SK-MEL-5 (cell line): ENCODE results near the gene CLEC18B. TPM values are rescaled to one million over a fixed set of nuclear protein-coding genes. Genes with fewer than 3 reads are reported as not detected.
"Not testable (repeated sequence)": the region's sequence is repeated elsewhere in the genome, so short reads cannot be mapped to it uniquely, and the experiment has no call there.

Source experiments
- DNase-seq: peaks from one replicate; pipeline ENCODE4 v3.0.0-alpha.2; 2016; ENCODE audit warnings: low read depth, low spot score
- in situ Hi-C: cut with HindIII; loops from 2 replicates; pipeline ENCODE4 v1.10.0; 2016; ENCODE audit warnings: low sequenced_read_pairs, high pct_unique_total_duplicates, low pct_unique_long_range_greater_than_20kb
- polyA plus RNA-seq, 2 experiments: library from polyadenylated mRNA; depleted of rRNA; stranded (reverse); fragments of >200 nt; gene quantifications; 2 replicates each; pipeline ENCODE4 v1.2.3, GENCODE V29; 2015
- total RNA-seq: library from RNA; depleted of rRNA; stranded (reverse); fragments of >200 nt; shearing (Covaris generic); gene quantifications from 2 replicates; pipeline ENCODE4 v1.2.3, GENCODE V29; 2014; rRNA removed

Gene CLEC18B
- total RNA-seq: not detected in 2 replicates
- polyA plus RNA-seq (2015; cell fraction: cytosol; rRNA removed): not detected in 2 replicates
- polyA plus RNA-seq (2015; cell fraction: nucleus; rRNA removed): not detected in 2 replicates

- in situ Hi-C loops, DNase-seq: not testable (repeated sequence)
Observed at GRCh38 chr16:74420612-74421481, at the start of gene CLEC18B. Gene CLEC18B, minus strand, starts transcription at chr16:74421478. Its CDS starts 208 bp downstream, at chr16:74421270.

GRCh38 chr16:74469946-74470478 is 48.7 kb upstream of the CLEC18B start:
- no peak for DNase-seq
- in situ Hi-C loops: no loop called here

DNA sequence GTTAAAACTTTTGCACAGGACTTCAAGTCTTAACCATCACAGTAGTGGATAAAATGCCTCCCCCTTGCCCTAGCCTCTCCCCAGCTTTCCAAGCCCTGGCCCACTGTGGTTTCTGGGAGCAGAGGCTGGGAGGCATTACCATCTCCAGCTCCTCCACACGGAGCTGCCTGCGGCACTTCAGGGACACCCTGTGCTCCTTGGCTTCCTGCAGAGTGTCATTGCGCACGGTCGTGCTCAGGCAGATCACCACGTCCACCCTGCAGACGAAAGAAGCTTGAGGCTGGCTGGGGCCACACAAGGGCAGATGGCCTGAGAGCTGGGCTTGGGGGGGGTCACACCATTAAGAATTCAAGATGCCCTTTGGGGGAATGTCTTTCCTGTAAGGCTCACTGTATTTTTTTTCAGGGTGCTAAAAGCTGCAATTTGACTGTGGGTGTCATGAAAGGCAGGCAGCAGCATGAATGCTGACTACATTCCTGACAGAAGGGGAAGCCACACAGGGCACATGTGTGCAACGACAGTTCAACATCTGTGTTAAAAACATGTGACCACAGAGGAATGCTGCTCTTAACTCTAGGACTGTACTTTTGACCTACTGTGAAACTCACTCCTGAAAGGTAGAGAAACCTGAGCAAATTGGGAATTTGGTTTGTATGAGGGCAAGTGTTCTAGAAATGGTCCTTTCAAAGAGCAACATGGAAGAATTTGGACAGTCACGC is 47.7 kb upstream of the CLEC18B start:
- DNase-seq: no peak
- in situ Hi-C loops: no loop called here

DNA sequence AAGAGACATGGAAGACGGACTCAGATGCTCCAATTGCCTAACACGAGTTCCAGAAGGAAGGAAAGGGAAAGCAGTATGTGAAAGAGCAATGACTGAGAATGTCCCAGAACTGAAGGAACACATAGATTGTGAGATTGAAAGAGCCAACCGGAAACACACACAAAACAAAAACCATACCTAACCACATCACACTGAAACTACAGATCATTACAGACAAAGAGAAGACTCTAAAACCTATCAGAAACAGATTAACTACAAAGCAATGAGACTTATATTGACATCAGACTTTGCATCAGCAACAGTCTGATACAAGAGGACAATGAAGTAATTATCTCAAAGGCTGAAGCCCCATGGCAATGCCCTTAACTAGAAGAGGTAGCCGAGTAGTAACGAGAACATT is 45.6 kb upstream of the CLEC18B start:
- in situ Hi-C loops: no loop called here
- no peak for DNase-seq

DNA sequence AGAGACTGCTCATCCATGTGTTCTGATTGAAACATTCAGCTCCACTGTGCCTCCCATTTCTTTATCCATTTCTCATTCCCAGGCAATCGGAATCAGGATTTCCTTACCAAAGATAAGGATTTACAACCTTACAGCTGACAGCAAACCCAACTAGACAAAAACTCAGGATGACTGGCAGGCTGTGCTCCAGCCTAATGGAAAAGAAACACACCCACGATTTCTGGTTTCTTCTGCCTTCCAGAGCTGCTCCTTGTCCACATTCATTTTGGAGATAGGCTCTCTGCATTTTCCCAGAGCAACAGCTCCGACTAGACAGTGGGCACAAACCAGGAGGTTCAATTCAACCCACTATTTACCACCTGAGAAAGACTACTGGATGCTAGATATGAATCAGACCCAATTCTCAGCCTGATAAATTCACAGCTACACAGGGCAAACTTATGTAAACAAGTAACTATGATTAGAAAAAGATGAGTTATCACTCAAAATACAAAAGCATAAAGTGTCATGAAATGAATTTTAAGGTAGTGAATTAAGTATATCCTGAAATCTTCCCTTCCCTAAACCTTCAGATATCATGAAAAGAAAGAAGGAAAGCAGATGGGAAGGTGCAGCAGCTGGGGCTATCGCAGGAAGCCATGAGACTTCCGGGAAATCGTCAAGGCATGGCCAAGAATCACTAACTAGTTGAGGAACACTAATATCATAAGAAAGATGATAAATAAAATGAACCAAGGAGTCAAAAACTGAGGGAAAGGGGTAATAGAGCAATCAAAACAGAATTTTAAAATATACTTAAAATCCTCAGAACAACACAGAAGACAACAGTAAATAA is 44.8 kb upstream of the CLEC18B start:
- DNase-seq: no peak
- in situ Hi-C loops: no loop called here

DNA sequence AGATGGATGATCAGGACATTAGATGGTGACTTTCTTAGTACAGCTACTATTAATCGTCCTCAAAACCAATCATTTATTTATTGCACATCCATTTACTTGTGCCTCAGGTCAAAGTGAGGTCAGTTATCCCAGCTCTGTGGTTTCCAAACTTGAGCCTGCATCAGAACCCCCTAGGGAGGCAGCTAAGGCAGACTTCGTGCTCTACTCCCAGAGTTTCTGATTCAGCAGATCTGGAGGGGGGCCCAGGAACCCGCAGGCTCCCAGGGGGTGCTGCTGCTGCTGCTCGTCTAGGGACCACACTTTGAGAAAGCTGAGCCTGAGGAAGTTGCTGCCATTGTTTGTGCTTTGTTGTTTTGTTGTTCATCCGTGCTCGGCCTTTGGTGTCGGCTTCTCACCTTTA is 44.0 kb upstream of the CLEC18B start:
- in situ Hi-C loops: no loop called here
- no peak for DNase-seq

DNA sequence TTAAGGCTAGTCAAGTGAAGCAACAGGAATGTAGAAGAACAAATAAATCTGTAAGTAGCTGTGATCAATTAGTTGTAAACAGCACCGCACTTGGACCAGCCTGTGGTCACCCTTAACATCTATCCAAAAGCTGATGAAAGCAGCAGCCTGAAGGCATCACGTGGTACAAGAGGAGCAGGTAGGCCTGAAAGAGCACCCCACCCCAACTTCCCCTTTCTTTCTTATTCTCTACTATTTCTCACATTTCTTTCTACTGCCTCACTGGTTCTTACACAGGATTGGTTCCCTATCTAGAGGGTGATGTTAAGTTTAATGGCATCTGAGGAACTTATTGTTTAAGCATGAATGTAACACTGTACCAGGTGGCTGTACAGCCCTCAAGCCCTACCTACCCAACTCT is 42.6 kb upstream of the CLEC18B start:
- no peak for DNase-seq
- in situ Hi-C loops: no loop called here

- in situ Hi-C loops: no loop called here
- no peak for DNase-seq
Observed at GRCh38 chr16:74462361-74462760, 41.1 kb upstream of the CLEC18B start.

DNA sequence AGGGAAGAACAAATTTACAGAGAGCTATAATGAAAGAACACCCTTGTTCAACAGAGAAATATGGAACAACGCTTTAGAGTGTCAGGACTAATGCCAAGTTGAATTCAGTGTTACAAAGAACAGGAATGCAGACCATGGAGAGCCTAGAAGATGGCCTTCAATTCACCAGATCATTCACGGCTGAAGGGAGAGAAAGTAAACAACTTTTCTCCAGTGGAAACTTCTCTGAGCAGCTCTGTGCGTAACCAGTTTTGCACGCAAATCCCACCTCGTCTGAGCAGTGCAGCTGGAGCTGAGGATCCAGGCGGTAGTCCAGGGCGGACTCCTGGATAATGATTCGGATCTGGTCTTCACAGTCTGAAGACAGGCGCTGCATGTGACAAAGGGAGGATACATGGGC is 40.5 kb upstream of the CLEC18B start:
- no peak for DNase-seq
- in situ Hi-C loops: no loop called here

- DNase-seq: no peak
- in situ Hi-C loops: no loop called here
Observed at GRCh38 chr16:74460542-74460941, 39.3 kb upstream of the CLEC18B start.

- in situ Hi-C loops: no loop called here
- no peak for DNase-seq
Observed at GRCh38 chr16:74456290-74456625, 35.0 kb upstream of the CLEC18B start.

- in situ Hi-C loops: no loop called here
- no peak for DNase-seq
Observed at GRCh38 chr16:74455619-74456289, 34.5 kb upstream of the CLEC18B start.

DNA sequence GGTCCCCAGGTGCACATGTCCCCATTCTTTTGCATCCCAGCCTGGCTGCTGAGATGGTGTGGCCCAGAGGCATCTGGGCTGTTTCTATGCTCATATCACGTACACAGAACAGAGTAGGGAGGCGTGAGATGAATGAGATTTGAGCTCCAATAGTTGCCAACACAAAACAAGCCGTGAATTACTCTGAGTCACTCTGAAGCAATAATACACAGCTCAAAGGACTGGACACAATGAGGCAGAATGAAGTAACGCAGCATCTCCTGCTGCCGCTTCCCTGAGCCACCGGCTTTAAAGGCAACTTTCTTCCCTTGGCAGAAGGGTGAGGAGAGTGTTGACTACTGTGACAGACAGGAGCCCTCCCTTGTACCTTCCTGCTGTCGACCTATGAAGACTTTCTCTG is 33.9 kb upstream of the CLEC18B start:
- DNase-seq: no peak

DNA sequence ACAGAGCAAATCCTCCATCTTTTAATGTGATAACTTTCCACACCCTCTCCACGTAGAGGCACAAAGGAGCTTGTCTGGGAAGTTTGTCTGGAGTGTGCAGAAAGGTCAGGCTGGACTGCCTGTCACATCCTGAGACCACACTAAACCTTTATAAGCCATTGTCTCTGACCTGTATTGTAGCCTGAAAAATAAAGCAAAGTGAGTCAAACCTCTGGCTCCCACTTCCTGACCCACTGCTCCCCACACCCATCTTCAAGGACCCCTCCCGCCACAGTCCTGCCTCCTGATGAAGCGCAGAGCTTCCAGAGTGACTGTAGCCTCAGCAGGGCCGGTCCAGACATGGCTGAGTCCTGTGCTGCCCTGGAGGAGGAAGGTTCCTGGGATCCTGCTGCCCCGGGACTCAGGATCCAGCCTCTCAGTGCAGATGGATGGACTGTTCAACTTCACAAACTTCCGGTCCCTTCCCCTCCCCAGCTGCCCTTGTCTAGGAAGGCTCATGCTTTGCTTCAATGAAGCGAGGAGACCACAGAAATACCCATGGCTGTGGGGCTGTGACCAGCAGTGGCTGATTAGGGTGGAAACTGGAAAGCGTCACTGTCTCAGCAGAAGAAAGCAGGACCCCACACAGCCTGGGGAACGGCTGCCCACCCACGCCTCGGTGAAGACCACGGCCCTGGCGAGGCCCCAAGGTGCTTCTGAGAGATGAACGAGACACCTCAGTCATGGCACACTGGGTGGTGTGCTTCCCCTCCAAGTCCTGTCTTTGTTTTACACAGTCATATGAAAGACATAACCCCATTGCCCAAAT is 30.9 kb upstream of the CLEC18B start:
- in situ Hi-C loops: no loop called here
- no peak for DNase-seq

More for the DNA sequence above, 33.9 kb upstream of the CLEC18B start:
- in situ Hi-C loops: no loop called here

DNA sequence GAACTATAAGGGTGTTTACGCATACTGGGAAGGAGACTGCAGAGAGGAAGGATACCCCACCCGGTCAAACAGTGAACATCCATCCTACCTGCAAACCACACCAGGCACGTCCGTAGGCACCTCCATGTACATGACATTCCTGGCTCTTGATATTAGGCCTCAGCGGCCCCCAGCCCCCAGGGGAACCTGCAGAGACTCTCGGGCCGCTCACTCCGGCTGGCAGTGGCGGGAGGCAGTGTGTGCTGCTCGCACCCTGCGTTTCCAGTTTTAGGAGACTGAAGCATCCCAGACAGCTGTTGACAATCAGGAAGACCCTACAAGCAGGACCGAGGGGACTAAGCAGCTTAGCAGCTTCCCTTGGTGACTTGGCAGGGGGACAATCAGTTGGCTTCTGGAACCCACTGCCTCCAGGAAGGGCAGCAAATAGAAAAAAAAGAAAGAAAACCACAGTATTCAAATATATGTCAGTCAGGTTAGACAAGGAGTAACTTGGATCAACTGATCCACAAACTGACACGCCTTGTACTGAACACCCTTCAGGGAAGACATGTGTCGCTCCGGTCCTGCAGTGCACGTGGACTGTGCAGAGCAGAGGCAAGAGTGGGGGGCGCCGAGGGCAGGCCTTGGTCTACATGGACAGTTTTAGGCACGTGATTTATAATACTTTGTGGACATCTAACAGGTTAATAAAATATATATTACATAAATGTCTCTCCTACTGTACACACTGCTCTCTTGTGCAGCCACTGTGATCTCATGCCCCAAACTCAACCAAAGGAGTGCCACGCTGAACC is 29.9 kb upstream of the CLEC18B start:
- in situ Hi-C loops: no loop called here
- no peak for DNase-seq

- no peak for DNase-seq
- in situ Hi-C loops: no loop called here
Observed at GRCh38 chr16:74450236-74450635, 29.0 kb upstream of the CLEC18B start.
